HG03432 (cell line): ENCODE results near the gene ABCC4.
"Not testable (repeated sequence)": the region's sequence is repeated elsewhere in the genome, so short reads cannot be mapped to it uniquely, and the experiment has no call there.

Source experiments
- ATAC-seq: cut with Tn5 transposase; IDR thresholded peaks from one replicate; pipeline ENCODE4 v1.9.1; 2021; ENCODE audit warnings: mild to moderate bottlenecking, moderate library complexity; ENCODE audit not compliant: unreplicated experiment

ABCC4 gene

DNA sequence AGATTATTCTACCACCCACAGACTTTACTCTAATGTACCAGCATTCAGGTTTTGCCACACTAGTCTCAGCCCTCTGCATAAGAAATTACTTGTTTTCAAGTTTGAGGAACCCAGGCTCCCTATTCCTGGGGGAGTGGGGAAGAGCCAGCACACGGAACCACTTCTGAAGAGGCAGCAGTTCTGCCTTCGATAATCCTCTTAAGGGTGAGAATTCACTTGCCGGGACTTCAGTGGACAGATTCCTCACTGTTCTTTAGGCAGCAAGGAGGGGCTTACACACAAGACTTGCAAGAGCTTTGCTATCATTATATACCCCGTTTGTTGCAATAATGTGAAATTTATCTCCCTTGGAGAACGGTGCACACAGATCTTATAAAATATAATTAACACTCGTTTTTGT lies 133.1 kb downstream of the ABCC4 start:
- ATAC-seq = no peak

DNA sequence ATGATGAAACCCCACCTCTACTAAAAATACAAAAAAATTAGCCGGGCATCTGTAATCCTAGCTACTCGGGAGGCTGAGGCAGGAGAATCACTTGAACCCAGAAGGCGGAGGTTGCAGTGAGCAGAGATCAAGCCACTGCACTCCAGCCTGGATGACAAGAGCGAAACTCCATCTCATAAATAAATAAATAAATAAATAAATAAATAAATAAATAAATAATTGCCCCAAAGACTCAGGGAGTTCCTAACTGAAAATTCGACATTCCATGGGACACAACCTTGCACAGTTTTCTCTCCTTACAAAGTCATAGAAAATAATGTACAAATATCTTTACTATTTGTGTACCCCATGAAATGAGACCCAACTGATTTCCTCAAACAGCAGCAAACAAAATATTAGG lies 134.2 kb downstream of the ABCC4 start:
- ATAC-seq = not testable (repeated sequence)

DNA sequence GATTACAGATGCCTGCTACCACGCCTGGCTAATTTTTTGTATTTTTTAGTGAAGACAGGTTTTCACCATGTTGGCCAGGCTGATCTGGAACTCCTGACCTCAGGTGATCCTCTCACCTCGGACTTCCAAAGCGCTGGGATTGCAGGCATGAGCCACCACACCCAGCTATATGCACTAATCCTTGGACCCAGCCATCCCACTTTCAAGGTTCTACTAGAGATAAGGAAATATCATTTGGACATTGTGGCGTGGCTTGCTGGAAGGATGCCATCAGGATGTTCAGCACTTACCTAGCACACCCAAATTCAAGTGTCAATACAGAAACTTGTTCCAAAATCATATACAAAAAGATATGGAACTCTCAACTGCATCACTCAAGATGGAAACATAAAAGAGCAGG lies 136.4 kb downstream of the ABCC4 start:
- ATAC-seq = no peak

DNA sequence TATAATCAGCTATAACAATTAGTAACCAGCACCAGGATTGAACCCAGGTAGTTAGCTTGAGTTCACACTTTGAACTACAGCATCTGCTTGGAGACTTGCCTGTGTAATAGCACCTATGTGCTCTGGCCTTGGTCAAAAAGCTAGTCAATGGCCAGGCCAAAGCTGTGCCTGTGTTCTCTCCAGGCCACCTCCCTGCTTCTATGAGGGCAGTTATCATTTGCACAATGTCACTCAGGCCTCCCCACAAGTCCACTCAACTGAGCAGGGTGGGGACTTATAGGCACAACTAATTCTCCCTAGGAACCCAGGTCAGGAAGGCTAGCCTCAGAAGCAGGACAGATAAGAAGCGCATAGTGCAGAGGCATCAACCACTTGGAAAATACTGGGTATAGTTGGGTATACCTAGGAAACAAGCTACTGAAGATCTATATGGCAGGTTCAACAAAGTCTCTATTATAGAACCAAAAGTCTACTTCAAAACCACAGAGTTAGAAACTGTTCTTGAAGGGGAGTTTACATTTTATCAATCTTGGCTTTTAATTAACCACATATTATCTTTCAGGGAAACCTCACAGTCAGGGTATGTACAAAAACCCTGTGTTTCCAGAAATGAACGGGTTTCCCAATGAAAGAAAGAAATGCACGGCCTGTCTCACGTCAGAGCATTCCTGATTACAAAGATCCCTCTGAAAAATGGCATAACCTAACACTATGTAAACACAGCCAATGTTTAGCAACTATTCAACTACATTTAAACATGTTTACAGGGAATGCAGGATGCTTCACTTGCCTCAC lies 140.9 kb downstream of the ABCC4 start:
- no peak for ATAC-seq

DNA sequence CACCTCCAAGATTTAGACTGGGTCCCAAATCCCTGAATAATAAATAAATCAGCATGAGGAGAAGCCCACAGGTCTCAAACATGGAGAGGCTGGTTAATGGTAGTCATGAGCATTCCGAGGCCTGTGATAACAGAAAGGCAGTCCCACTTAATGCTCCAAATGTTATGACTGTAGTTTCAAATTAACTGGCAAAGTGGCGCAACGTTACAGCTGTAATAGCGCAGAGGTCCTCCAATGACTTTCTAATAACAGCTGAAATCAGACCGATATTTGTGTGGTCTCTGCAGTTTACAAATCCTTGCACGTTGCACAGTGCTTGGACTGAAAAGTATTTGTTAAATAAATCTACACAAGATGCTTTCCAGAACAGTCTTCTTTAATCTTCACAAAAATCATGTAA lies 141.8 kb downstream of the ABCC4 start:
- ATAC-seq = no peak

DNA sequence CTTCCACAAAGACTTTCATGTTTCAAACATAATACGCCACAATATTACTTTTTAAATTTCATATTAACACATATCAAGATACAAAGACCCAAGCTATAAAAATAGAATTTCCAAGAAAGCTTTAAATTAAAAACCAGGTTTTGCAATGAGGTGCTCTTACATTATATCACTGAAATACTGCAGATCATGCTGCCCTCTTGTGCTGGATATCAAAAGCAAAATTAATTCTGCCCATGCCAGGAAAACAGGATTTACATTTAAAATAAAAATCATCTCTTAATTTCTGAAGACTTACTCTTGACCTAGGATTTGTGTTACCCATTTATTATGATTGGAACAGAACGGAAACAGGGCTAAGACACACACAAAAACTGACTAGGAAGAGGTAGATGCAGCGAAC lies 145.0 kb downstream of the ABCC4 start:
- no peak for ATAC-seq

DNA sequence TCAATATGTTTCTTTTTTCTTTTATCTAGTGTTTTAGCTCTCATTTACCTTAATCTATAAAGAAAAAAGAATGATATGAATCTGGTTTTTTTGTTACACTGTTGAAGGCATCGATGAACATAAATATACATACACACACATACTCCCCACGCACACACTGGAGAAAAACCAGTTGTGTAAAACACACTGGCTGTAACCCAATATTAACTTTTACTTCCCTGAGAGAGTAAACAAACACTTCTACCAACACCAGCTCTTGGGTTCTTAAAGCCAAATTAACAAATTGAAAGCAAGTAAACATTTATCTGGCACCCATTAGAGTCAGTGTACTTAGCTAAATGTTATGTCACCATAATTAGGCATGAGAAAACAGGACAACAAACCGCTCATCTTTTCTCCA lies 145.7 kb downstream of the ABCC4 start:
- no peak for ATAC-seq

DNA sequence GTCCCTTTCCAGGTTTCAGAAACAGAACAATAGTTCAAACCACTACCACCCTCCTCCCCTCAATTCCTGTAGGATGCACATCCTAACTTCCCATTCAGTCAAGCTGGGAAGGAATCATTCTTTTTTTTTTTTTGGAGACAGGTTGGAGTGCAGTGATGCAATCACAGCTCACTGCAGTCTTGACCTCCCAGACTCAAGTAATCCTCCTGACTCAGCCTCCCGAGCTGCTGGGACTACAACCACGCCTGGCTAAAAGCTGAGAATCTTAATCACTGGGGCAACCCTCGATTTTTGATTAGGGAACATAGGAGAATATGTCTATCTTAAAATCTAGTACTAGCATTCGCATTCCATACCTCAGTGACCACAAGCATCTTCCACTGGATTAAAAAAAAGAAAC lies 146.2 kb downstream of the ABCC4 start:
- ATAC-seq = no peak

DNA sequence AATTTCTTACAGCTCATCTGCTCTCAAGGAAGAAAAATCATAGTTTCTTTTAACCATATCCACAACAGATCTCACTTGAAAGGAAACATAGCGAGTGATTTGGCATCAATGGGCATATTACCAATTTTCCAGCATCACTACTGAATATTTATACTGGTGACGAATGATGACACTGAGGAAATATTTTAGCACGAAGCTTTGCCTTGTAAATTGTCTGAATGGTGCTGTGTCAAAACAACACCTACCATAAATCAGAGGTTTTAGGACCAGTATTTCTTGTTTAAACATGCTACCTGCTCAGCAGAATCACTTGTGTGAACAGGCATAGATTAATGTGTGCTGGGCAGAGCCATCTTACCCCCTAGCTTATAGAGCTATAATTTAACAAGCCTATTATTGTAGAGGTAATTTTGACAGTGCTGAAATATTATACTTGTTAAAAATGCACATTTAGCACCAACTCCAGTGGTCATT lies 146.8 kb downstream of the ABCC4 start:
- no peak for ATAC-seq

DNA sequence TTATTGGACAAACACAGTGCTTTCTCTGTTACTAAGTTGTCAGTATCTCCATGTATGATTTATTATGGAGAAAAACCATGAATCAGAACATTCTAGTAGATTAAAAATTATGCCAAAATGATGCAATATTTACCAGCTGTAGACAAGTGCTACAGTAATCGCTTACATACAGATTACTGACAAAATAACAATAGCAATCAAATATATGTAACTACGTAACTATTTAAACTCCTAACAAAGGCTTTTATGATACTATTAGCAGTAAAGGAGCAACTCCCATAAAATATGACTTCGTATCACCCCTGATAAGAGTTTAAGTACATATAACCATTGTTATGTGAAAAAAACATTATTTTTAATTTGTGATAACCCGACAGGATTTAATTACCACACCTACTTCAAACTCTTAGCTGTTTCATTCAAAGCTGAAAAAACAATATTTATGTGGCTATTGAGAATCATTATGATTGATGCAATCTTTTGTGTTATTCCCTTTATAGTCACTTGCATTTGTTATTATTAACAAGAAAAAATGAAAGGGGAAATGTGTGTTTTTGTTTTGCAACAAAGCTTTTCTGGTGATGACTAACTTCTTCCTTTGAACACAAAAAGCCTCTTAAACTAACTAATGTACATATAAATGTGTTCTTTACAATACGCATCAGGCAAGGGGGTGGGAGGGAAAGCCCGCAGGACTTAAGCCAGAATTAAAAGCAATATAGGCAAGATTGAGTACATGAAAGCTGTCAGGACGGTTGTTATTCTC lies 147.4 kb downstream of the ABCC4 start:
- ATAC-seq = no peak

DNA sequence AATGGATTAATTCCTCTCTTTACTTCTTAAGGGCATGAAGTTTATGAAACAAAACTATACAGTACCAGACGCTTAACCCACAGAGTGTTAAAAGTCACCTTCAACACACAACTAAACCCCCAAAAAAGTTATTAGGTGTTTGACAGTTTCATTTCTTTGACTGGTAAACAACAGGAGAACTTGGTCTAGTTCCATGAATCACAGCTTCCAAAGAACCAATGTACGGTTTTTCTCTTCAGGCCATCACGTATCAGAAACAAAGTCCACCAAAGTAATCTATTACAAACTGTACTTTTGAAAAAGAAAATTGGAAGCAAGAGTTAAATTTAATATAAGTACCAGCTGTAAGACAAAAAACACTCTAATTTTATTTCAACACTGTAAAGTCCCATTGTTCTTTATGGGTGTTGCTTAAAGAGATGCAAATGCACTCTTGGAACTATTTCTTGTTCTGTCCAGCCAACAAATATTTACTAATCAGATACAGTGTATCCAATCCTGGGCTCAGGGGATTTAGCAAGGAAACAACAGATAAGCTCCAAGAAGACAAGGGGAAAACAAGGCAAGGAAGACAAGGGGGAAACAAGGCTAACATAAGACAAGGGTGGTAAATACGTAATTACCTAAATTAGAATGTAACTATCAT lies 149.2 kb downstream of the ABCC4 start:
- ATAC-seq = no peak

DNA sequence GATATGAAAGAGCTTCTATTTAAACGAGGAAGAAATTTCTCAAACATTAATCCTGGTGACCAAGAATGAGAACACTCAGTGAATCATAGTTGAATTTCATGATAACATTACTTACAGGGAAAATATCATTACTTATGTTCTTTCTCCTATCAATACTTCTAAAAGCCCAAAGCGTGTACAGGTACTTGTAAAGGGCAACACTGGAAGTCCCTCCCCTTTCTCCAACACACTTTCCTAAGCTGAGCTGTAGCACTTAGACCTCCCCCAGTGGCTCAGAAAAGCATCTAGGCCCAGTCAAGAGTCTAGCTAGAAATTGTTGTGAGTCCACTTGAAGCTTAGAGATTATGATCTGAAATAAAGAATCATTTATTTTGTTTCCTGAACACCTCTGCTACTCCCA lies 150.7 kb downstream of the ABCC4 start:
- no peak for ATAC-seq

DNA sequence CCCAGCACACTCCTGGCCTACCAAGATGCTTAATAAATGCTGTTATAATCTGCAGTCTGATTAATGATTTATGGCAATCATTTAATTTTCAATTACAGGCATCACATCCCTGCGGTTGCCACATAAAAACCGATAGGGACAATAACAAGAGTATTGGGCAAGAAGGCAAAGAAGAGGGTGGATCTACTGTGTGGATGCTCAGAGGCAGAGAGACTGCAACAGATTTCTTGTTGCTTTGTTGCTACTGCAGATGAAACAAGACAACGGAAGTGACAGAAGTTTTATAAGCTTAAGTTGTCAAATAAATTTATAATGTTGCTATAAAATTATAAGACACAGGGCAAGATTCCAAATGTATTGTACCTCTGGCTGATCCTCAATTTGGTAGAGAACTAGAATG lies 154.8 kb downstream of the ABCC4 start:
- no peak for ATAC-seq

DNA sequence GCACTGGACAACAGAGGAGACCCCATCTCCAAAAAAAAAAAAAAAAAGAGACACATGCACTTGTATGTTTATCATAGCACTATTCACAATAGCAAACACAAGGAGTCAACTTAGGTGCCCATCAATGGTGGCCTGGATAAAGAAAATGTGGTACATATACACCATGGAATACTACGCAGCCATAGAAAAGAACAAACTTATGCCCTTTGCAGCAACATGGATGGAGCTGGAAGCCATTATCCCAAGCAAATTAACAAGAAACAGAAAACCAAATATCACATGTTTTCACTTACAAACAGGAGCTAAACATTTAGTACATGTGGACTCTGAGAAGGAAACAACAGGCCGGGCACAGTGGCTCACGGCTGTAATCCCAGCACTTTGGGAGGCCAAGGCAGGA lies 155.7 kb downstream of the ABCC4 start:
- no peak for ATAC-seq

DNA sequence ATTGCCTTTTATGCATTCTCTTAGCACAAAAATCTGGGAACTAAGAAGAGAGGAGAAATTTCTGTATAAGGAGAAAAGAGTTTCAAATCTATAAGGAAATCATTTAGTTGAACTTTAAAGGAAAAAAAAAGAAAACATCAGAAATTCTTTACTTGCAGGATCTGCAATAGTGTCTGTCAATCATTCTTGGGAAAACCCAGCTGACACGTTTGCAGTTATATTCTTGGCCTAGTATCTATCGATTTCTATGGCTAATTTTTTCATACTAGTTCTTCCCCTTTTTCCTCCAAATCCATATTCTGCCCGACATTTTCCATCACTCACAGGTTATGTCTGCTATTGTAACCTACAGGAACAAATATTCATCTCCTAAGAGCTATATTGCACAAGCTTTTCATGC lies 160.7 kb downstream of the ABCC4 start:
- no peak for ATAC-seq

DNA sequence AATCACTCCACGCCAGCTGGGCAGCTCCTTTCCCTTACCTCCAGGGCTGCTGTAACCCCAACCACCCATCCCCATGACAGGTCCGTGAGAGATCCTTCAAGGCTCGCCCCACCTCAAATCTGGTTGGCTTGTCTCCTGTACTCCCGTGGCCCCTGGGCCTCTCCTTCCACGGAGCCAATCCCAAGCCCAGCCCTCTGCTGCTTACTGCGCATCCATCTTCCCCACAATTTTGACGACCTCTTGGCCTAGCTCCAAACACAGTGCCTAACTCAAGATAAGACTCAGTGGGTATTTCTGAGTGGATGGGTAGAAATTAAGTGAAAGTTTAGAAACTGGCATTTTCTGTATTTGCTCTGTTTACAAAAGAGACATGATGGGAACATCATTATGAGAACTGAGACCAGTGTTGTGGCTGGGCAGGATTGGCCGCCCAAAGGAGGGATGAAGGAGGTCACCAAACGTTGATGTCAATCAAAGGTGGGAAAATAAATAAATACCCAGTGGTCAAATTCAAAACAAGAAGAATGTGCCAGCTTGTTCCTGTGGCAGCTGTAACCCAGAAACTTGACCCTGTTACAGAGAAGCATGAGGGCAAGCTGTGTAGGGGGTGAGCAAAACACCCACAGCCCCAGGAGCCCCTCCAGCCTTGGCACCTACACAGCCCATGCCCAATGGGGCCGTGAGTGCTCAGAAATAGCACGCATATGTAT lies 162.2 kb downstream of the ABCC4 start:
- ATAC-seq = no peak

DNA sequence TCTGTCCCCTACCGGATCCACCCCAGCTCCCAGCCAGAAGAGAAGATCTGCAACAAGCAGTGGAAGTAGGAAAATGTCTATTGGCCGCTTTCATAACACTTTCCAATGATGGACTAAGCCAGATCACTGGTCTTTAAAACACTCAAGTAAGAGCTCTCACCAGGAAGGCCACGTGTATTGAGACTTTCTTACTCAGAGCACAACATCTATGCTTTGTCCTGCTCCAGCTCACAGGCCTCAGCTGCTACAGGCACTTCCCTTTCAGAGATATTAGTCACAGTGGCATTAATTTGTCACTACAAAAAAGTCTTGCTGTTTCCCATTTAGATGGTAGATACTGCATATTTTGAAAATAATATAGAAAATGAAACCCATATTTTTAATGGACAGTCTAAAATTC lies 164.2 kb downstream of the ABCC4 start:
- ATAC-seq = peak; percentile 97

DNA sequence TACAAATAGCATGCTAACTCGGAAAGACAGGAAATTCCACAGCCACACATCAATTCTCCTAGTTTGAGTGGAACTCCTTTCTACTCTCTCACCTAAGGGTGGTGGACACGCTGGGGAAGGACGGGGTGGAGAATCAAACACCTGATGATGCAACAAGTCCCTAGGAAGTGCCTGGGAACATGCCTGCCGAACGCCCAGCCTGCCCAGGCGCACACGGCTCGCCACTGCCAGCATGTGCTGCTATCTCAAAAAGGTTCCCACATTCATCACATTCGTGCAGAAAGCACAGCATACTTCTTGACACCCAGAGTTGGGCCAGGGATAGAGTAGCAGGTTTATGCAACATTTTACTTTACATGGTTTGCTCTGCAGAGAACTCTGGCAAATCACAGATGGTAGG lies 164.6 kb downstream of the ABCC4 start:
- ATAC-seq = no peak

DNA sequence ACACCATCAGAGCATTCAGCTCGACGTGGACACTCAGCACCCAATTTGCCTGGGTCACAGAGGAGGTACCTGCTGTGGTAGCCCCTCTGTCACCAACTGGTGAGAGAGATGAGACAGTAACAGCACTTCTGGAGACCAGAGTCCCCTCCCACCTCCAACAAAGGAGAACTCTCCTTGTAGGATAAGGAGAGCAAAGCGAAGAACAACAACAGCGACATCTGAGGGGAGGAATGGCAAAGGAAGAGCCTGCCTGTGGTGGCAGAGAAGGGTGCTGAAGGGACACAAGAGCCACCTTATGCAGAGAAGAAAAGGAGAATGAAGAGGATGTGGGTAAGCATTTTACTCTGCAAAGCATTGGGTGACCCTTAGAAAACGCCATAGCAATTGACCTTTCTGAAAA lies 167.8 kb downstream of the ABCC4 start:
- ATAC-seq = no peak

DNA sequence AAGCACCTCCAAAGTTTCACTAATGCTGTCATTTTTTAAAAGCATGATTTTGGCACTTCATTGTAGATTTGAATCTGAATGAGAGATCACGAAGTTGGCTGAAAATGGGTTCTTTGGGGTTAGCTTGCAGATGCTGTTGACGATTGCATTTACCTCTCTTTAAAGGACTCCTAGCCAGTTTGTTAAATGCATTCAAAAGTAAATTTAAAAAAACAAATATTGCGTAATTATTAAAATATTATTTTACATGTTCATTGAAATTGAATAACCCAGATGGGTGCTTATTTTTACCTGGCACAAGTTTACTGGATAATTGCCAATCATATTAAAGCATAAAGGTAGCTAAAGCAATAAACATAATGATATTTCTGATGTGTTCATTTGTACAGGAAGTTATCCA lies 172.2 kb downstream of the ABCC4 start:
- ATAC-seq = no peak

DNA sequence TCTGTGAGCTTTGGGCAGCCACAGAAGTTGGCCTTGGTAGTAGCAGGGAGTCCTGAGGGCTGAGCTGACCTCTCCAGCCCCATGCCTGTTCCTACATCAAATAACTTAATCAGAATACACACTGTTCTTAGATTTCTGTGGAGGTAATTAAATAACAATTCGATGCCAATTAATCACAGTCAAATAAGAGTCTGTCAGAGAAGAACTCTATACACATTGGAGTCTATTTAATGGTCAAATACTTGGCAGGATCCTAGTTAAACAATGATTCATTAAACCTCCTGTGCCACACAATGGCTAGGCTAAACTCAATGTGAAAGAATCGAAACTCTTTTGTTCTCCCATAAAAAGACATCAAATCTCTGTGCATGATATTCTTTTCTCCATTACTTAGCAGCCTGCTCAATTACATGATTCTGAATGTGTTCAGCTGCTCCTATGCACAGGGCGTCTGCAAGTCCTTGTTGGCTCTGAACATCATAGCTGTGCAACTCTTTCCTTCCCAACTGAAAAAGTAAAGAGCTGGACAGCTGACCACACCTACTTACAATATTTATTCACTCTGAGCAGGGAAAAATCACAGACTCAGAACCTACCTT lies 173.1 kb downstream of the ABCC4 start:
- no peak for ATAC-seq
